Epidermal melanocyte (primary cell): ENCODE measurements around the gene TLCD1.

Source experiments
- DNase-seq: peaks from one replicate; pipeline ENCODE4 v3.0.0; 2011; ENCODE audit warnings: low spot score; ENCODE audit not compliant: insufficient read length

The TLCD1 gene

DNA sequence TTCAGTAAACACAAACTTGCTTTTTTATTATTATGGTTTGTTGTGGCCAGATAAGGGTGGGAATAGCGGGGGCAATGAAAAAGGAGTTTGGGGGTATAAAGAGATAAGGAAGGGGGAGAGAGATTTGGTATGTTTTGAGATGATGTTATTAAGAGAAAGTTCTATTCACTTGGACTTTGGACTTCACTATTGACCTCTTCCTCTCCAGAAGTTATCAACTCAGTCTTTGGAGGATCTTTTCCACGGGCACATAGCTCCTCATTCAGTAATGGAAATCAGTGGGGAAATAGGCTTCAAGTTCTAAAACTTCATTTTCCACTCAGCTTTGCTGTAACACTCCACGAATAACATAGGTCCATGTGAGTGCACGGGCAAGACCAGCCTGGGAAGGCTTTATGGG, 37.6 kb downstream of the TLCD1 start:
- no peak for DNase-seq

DNA sequence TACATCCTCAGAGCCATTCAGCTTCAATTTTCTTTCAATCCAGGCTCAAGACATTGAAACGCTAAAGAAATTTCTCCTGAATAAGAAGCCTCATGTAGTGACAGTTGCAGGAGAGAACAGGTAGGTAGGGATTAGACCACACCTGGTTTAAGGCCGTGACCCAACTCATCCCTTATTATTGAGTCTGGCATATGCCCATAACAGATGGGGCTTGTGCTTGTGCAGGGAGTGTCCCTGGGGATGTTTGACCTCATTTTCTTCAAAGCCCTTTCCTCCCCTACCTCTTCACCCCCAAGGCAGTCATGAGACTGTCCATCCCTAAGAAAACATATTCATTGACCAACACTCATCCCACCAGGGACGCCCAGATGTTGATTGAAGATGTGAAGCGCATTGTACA, 39.7 kb downstream of the TLCD1 start:
- no peak for DNase-seq

GRCh38 chr17:28685366-28685765, 40.7 kb downstream of the TLCD1 start:
- DNase-seq: no peak

- no peak for DNase-seq
These were observed 41.1 kb downstream of the TLCD1 start for GRCh38 chr17:28684963-28685362.

DNA sequence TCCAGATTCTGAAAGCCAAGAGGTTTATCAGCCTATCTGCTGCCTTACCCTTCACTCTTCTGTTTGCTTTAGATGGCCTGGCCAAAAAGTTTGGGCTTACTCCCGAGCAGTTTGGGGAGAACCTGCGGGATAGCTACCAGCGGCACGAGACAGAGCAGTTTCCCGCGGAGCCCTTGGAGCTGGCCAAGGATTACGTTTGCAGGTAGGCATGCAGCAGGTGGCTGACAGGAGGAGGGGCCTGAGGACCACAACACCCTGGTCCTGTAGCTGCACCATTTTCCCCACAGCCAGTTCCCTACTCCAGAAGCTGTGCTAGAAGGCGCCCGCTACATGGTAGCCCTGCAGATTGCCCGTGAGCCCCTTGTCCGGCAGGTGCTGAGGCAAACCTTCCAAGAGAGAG, 43.4 kb downstream of the TLCD1 start:
- DNase-seq: no peak

DNA sequence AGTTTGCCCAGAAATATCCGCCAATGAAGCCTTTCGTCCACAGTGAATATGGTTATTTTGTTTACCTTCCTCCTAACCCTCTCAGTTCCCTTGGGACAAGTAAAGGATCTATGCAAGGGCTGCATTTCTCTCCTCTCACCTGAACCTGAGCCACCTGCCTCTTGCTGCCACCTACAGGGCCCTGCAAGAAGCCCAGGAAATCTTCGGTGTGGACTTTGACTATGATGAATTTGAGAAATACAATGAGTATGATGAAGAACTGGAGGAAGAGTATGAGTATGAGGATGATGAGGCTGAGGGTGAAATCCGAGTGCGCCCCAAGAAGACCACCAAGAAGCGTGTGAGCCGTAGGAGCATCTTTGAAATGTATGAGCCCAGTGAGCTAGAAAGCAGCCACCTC, 50.1 kb downstream of the TLCD1 start:
- DNase-seq: no peak

DNA sequence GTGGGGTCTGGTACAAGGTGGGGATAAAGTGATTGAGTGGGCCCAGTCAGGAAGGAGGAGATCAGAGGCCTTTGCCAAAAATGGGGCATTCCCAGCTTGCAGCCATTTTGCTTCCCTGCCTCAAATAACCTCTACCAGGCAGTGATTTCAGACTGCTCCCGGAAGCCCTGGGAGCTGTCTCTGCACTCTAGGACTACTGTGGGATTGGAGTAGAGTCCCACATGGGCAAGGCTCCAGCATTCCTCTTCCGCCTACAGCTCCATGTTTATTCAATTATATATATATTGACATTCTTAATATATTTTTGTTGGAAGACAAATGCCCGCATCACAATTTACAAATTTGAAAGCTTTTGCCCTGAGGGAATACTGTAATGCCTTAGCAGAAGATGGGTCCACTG, 50.5 kb downstream of the TLCD1 start:
- DNase-seq: no peak
